ENCODE data around the gene UNC13C.

UNC13C gene

DNA sequence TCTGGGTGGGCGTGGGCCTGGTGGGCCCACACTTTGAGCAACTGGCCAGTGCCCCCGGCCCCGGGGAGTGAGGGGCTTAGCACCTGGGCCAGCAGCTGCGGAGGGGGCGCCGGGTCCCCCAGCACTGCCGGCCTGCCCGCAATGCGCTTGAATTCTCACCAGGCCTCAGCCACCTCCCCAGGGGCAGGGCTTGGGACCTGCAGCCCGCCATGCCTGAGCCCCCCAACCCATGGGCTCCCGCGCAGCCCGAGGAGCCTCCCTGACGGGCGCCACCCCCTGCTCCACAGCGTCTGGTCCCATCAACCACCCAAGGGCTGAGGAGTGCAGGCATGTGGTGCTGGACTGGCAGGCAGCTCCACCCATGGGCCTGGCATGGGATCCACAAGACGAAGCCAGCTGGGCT is 484.3 kb downstream of the UNC13C start:
- Histone ChIP-seq H3K9ac (no peak overlapping the region), H3K27ac (no peak overlapping the region), H2AFZ (ENCODE audit: low read depth) (no peak overlapping the region), H3K36me3 (ENCODE audit: insufficient read depth) (no peaks in the 10 kb centered on the region), H3K79me2 (ENCODE audit: insufficient read depth, low read depth) (no peaks in the 10 kb centered on the region), H4K20me1 (ENCODE audit: insufficient read depth) (no peaks in the 10 kb centered on the region), H3K4me3 (IDR thresholded peaks at IDR 0.05; ENCODE audit: insufficient read depth, low read depth, low read length) (no peak overlapping the region), H3K4me2 (no peak overlapping the region), H3K4me1 (ENCODE audit: low read depth, poor library complexity, severe bottlenecking) (no peaks in the 10 kb centered on the region), H3K27me3 (ENCODE audit: insufficient read depth, low read depth) (no peaks in the 10 kb centered on the region)
- TF ChIP-seq, protein P1, sequence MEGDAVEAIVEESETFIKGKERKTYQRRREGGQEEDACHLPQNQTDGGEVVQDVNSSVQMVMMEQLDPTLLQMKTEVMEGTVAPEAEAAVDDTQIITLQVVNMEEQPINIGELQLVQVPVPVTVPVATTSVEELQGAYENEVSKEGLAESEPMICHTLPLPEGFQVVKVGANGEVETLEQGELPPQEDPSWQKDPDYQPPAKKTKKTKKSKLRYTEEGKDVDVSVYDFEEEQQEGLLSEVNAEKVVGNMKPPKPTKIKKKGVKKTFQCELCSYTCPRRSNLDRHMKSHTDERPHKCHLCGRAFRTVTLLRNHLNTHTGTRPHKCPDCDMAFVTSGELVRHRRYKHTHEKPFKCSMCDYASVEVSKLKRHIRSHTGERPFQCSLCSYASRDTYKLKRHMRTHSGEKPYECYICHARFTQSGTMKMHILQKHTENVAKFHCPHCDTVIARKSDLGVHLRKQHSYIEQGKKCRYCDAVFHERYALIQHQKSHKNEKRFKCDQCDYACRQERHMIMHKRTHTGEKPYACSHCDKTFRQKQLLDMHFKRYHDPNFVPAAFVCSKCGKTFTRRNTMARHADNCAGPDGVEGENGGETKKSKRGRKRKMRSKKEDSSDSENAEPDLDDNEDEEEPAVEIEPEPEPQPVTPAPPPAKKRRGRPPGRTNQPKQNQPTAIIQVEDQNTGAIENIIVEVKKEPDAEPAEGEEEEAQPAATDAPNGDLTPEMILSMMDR (conservative IDR thresholded peaks at IDR 0.05; ENCODE audit: low read depth, low read length): no peak

DNA sequence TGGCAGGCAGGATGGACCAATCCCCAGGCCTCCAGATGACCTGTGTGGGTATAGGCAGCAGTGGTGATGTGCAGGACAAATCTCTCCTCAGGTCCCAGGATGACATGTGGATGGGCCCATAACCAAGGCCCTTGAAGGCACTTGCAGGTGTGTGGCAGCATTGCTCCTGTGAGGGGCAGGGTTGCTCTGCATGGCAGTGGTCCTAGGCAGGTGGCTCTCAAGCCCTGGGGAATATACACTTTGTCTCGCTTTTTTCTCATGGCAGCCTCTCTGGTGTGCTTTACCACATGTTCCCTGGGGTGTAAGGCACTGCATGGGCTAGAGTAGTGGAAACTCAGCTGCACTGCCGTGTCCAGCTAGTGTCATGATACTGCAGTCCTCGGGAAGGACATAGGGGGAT is 503.6 kb downstream of the UNC13C start:
- no peak overlapping the region for H3K9ac ChIP-seq
- H2AFZ ChIP-seq (ENCODE audit: low read depth): no peak overlapping the region
- H4K20me1 ChIP-seq (ENCODE audit: insufficient read depth): no peaks in the 10 kb centered on the region
- H3K4me1 ChIP-seq (ENCODE audit: low read depth, poor library complexity, severe bottlenecking): no peaks in the 10 kb centered on the region
- no peak overlapping the region for H3K27ac ChIP-seq
- TF ChIP-seq, protein P1 (conservative IDR thresholded peaks at IDR 0.05; ENCODE audit: low read depth, low read length): no peak
- H3K79me2 ChIP-seq (ENCODE audit: insufficient read depth, low read depth): no peaks in the 10 kb centered on the region
- H3K4me3 ChIP-seq (IDR thresholded peaks at IDR 0.05; ENCODE audit: insufficient read depth, low read depth, low read length): no peak overlapping the region
- H3K36me3 ChIP-seq (ENCODE audit: insufficient read depth): 0 out of 2 replicates have a peak, but pooled peaks cover 2% of the 10 kb centered on the region
- H3K4me2 ChIP-seq: no peak overlapping the region
- no peaks in the 10 kb centered on the region for H3K27me3 ChIP-seq (ENCODE audit: insufficient read depth, low read depth)

DNA sequence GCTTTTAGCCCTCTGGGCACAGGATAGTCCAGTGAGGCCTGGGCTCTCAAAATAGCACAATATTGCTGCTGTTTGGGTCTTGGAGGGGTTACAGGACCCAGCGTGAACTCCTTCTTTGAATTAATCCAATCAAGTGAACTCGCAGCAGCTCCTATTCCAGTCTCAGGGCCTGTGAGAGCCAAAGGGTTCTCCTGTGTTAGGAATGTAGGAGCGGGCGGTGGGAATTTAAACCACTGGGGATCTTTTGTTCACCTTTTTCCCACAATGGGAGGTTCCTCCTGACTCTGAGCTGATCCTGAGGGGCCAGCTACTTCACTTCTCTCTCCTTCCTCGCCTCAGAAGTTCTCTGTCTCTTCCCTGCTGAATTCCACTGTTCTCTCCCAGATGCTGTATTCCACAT is 504.0 kb downstream of the UNC13C start:
- Histone ChIP-seq H3K4me3 (IDR thresholded peaks at IDR 0.05; ENCODE audit: insufficient read depth, low read depth, low read length) (no peak overlapping the region), H3K4me2 (no peak overlapping the region), H4K20me1 (ENCODE audit: insufficient read depth) (no peaks in the 10 kb centered on the region), H3K79me2 (ENCODE audit: insufficient read depth, low read depth) (no peaks in the 10 kb centered on the region), H3K27ac (no peak overlapping the region), H3K27me3 (ENCODE audit: insufficient read depth, low read depth) (no peaks in the 10 kb centered on the region), H3K4me1 (ENCODE audit: low read depth, poor library complexity, severe bottlenecking) (no peaks in the 10 kb centered on the region), H2AFZ (ENCODE audit: low read depth) (no peak overlapping the region), H3K36me3 (ENCODE audit: insufficient read depth) (0 out of 2 replicates have a peak, but pooled peaks cover 2% of the 10 kb centered on the region), H3K9ac (no peak overlapping the region)
- TF ChIP-seq, protein P1 (conservative IDR thresholded peaks at IDR 0.05; ENCODE audit: low read depth, low read length): no peak

DNA sequence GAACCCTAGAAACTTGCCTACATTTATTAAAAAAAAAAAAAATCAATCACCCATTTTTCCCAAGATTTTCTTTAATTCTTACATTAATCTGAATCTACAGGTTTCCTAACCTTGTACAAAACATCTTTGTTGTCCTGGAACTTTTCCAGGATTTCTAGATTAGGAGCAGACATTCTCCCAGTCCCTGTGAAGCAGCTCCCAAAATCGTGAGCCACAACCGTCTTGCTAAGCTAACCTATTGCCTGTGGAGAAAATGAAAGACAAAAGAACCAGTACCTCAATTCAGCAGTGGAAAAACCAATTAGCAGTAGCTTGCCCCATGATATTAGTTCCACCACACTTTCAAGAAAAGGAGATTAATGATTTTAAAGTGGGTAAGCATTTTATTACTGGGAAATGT is 522.1 kb downstream of the UNC13C start:
- no peaks in the 10 kb centered on the region for H4K20me1 ChIP-seq (ENCODE audit: insufficient read depth)
- H3K27ac ChIP-seq: no peak overlapping the region
- H3K4me2 ChIP-seq: no peak overlapping the region
- no peaks in the 10 kb centered on the region for H3K36me3 ChIP-seq (ENCODE audit: insufficient read depth)
- no peak overlapping the region for H3K9ac ChIP-seq
- no peak overlapping the region for H2AFZ ChIP-seq (ENCODE audit: low read depth)
- peaks cover 15% of the 10 kb centered on the region for H3K4me1 ChIP-seq (ENCODE audit: low read depth, poor library complexity, severe bottlenecking)
- TF ChIP-seq, protein P1 (conservative IDR thresholded peaks at IDR 0.05; ENCODE audit: low read depth, low read length): no peak
- no peaks in the 10 kb centered on the region for H3K79me2 ChIP-seq (ENCODE audit: insufficient read depth, low read depth)
- no peaks in the 10 kb centered on the region for H3K27me3 ChIP-seq (ENCODE audit: insufficient read depth, low read depth)
- H3K4me3 ChIP-seq (IDR thresholded peaks at IDR 0.05; ENCODE audit: insufficient read depth, low read depth, low read length): no peak overlapping the region

Measured in KMS-11 (cell line).